ELR (cell line): ENCODE results near the gene UNC50.
"Not testable (repeated sequence)": the region's sequence is repeated elsewhere in the genome, so short reads cannot be mapped to it uniquely, and the experiment has no call there.

Experiments used
- DNase-seq: peaks from one replicate; pipeline ENCODE4 v3.0.0-alpha.2; 2015; ENCODE audit warnings: low read depth

UNC50 gene

GRCh38 chr2:98576666-98577312 is 31.6 kb upstream of the UNC50 start:
- DNase-seq, result no peak

GRCh38 chr2:98577313-98577712 is 31.1 kb upstream of the UNC50 start:
- DNase-seq, result peak; percentile 16

GRCh38 chr2:98578231-98578630 is 30.2 kb upstream of the UNC50 start:
- DNase-seq, result no peak

DNA sequence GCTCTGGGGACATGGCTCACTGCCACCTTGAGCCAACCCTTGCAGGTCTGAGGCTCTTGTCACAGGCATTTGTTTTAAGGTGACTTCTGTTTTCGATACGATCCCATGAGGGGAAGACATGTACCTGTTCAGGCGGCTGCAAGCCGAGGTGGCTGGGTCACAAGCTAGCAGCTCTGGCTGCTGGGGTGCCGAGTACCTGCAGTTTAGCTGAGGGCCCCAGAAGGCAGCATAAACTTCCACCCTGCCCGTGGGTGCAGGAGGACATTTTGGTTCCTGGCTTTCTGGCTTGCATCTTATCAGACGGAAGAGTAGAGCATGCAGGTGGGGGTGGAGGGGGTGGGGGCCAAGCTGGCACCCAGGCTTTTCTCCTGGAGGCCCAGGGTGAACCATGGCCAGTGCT is 28.5 kb upstream of the UNC50 start:
- DNase-seq, result no peak

DNA sequence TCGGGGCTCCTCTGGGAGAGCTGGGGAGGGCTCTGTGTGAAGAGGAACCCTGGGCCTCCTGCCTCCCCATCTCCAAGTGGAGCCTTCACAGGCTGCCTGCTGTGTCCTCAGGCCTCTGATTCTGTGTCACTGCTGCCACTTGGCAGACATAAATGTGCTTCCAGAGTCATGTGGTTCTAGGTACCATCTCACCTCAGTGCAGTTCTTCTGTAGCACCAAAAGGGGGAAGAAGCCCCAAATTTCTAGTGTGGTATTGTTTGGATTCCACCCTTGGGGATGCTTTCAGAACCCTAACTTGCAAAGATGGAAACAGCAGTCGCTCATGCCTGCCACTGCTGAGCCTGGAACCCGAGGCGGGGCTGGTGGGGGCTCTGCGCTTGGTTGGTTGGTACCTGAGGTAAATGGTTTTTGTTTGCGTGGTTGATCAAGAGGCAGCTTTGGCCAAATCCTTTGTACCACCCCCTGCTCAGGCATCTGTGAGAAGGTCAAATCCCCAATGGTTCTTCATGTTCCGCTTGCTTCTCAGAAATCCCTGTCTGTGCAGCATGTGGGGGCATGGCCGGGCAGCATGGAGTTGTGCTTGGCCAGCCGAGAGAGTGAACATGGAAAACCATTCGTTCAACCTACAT is 27.6 kb upstream of the UNC50 start:
- no peak for DNase-seq

GRCh38 chr2:98582523-98582922 is 25.9 kb upstream of the UNC50 start:
- DNase-seq, result no peak

DNA sequence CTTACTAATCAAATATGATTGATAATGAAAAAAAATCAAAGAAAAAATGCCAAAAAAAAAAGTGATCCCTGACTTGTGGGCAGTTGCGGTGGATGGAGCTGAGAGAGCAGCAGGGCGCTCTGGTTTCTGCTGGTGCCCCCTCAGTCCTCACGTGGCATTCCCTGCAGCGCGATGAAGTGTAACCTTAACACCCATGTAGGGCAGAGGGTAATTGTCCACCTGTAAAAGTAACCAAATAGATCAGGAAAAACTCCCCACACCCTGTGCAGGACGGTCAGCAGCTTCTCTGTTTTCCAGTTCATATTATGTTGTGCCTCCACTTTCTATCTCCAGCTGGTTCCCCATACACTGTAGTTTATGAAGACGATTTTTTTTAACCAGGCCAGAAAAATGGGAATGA is 25.1 kb upstream of the UNC50 start:
- DNase-seq, result no peak

- no peak for DNase-seq
Measured at GRCh38 chr2:98583816-98584618, 24.4 kb upstream of the UNC50 start.

GRCh38 chr2:98585386-98585785 is 23.0 kb upstream of the UNC50 start:
- no peak for DNase-seq

- no peak for DNase-seq
Measured at GRCh38 chr2:98586551-98587140, 21.7 kb upstream of the UNC50 start.

- DNase-seq, result no peak
Measured at GRCh38 chr2:98588880-98589431, 19.4 kb upstream of the UNC50 start.

DNA sequence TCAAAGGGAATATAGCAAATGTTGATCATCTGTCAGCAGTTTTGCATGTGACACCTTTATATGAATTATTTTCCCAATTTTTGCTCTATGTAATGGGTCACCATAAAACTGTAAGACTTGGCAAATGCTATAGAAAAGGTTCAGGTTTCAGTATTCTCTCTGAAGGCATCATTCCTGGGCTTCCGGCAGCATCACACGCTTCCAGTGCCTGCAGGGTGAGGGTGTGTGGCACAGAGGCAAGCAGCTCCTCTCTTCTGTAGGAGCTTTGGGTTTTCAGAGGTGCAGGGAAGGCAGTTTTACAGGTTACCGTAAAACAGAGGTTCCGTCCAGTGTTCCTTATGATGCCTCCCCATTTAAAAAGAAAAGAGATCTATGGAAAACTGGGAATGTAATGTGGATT is 18.9 kb upstream of the UNC50 start:
- no peak for DNase-seq

- no peak for DNase-seq
Measured at GRCh38 chr2:98592565-98592964, 15.8 kb upstream of the UNC50 start.

DNA sequence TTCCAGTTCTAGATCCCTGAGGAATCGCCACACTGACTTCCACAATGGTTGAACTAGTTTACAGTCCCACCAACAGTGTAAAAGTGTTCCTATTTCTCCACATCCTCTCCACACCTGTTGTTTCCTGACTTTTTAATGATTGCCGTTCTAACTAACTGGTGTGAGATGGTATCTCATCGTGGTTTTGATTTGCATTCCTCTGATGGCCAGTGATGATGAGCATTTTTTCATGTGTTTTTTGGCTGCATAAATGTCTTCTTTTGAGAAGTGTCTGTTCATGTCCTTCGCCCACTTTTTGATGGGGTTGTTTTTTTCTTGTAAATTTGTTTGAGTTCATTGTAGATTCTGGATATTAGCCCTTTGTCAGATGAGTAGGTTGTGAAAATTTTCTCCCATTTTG is 13.7 kb upstream of the UNC50 start:
- DNase-seq, result not testable (repeated sequence)

- peak; percentile 73 for DNase-seq
Measured at GRCh38 chr2:98598781-98599428, 9.5 kb upstream of the UNC50 start.

DNA sequence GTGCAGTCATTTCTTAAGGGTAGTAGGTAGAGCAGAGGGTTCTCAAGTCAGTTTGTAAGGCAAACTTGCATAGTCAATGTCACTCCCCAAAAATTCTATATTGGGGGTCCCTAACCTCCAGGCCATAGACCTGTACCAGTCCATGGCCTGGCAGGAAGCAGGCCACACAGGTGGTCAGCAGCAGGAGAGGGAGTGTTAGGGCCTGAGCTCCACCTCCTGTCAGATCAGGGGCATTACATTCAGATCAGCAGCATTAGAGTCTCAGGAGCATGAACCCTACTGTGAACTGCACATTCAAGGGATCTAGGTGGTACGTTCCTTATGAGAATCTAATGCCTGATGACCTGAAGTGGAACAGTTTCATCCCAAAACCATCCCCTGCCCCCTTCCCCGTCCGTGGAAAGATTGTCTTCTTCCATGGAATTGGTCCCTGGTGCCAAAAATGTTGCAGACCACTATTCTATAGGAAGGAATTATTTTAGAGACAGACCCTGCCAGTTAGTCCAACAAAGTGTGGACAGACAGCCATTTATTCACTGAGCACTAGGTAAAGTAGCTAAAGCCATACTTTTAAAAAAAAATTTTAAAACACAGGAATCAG is 6.8 kb upstream of the UNC50 start:
- DNase-seq, result peak; percentile 64

DNA sequence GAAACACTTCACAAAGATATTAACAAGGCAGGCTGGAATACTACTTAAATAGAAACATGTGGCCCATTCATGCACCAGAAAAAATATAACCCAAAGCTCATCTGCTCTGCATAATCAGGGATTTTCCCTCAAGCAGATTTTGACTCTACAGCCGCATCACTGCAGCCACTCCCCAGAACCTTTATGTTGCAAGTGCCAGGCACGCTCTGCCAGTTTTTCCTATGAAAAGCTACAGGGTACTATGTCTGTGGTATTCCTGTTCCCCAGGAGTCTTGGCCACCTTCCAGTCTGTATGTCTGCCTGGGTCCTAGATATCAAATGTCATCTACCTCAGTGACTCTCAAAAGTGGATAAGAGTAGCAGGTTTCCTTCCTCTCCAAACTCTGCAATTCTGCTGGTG is 3.8 kb upstream of the UNC50 start:
- no peak for DNase-seq

GRCh38 chr2:98605076-98605475 is 3.3 kb upstream of the UNC50 start:
- DNase-seq, result peak; percentile 2

DNA sequence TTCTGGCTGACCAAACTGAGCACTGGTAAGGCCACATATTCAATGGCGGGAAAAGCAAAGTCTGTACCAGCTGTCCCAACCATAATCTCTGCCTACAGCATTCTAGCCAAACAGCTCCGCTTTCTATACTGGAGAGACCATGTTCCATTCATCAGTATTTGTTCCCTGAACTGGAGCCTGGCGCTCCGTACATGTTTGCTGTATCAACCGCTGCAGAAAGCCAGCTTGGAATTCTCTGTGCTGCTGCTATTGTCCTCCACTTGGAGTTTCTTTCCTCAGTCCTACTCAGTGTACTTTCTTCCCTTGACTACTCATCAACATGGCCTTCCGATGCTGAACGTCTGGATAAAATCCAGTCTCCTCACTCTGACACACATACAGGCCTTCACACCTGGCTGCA is 2.0 kb upstream of the UNC50 start:
- no peak for DNase-seq

DNA sequence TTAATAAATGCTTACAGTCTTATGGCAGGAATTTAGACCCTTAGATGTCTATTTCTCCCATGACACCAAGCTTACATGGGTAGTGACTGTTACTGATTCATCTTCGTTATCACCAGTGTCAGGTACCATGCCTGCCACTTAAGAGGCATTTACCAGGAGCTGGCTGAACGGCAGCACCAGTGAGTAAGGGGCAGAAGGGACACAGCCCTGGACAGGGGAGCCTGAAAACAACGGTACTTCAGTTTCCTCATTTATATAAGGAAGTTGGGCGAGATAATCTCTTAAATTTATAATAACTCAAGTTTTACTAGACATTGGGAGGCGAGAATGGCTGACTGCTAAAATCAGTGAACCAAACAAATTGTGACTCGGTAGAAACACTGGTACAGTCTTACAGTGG is 1.3 kb upstream of the UNC50 start:
- DNase-seq, result no peak

GRCh38 chr2:98607741-98608115 is 661 bp upstream of the UNC50 start:
- peak; percentile 9 for DNase-seq
